HTERT RPE-1 (cell line): ENCODE results near the gene IFNA1.
"Not testable (repeated sequence)": the region's sequence is repeated elsewhere in the genome, so short reads cannot be mapped to it uniquely, and the experiment has no call there.

ENCODE experiments used
- in situ Hi-C: fragments of 300-500 bp; cut with MboI; formaldehyde crosslinking; loops from 4 replicates; pipeline ENCODE4 v1.14.3; 2020; ENCODE audit warnings: low sequenced_read_pairs

IFNA1 gene

GRCh38 chr9:21440139-21440538 is at the start of gene IFNA1:
TSS of gene IFNA1 (plus strand) at chr9:21440439. CDS start at chr9:21440508, 69 bp downstream.
- in situ Hi-C loops, result no loop called here

GRCh38 chr9:21392270-21392669 is 48.0 kb upstream of the IFNA1 start:
- in situ Hi-C loops, result no loop called here

DNA sequence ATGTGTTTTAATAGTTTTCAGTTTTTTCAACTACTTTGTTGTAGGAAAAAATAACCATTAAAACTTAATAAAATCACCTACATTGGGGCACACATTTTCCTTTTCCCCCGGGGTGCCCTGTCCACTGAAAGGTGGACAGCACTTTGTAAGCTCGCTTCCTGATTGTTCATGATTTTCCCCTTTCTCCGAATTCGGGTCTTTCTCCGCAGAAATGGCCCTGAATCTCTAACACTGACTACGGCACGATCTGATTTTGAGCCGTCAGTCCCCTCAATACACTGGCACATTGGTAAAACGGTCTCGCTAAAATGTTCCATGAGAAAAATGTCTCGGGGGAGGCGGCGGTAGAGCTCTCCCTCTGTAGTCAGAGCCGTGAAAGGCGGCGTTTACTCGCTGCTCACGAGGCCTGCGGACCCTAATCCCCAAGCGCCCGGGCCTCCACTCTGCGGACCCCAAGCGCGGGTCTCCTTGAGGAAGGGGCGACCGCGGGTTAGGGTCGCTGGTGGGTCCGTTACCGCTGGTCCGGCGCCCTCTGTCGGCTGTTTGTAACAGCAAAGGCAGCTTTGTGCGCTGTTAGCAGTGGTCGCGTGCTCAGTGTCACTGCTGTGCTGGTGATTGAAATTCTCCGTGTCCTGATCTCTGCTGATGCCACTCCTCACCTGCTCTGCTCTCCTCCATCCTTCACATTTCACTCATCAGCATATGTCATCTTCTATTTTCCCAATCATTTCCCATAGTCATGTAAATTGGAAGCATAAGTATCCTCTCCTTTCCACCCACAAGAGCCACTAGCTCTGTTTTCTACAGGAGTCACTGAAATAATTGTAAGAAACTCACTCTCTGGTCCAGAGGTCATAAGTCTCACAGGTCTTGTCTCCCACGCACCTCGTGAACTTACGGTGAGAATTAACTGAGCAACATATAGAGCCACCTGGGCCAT is 44.2 kb upstream of the IFNA1 start:
- in situ Hi-C loops, result no loop called here

DNA sequence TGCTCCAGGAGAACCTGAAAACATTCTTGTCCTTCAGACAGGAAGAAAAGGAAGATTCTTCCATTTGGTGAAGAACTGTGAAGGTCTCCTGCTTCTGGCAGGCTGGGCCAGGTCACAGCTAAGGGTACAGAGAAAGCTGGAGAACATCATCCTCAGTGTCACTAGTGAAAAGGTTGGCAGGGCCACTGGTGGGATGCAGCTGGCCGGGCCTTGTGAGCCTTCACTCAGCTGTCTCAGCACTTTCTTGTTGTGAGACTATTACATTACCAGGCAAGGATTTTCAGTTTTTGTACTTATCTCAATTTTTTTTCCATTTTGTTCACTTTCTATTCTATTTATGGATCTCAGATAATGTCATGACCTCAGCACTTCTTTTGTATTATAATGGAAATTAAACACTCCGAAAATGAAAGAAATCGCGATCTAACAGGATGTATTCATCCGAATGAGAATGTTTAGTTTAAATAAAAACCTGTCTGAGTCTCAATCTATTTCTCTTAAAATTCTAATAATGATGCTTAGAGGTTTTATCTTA is 41.2 kb upstream of the IFNA1 start:
- in situ Hi-C loops, result no loop called here

DNA sequence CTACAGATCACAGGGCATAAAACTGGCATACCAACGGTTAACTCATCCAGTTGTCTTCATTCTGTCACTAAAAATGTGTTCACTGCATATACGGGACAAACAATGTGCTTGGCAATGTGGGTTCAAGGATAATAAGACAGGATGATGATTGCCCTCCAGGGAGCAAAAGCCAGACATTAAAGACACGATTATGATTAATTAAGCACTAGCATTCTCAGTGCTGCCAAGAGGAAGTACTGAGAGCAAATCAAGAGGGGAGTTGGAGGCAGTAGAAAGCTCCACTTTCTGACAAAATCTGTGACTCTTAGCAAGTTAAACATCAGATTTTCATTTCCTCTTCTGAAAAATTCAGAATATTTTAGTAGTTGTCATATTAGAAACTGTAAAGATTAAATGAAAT is 40.3 kb upstream of the IFNA1 start:
- in situ Hi-C loops, result no loop called here

GRCh38 chr9:21402386-21403251 is 37.6 kb upstream of the IFNA1 start:
- in situ Hi-C loops, result no loop called here

DNA sequence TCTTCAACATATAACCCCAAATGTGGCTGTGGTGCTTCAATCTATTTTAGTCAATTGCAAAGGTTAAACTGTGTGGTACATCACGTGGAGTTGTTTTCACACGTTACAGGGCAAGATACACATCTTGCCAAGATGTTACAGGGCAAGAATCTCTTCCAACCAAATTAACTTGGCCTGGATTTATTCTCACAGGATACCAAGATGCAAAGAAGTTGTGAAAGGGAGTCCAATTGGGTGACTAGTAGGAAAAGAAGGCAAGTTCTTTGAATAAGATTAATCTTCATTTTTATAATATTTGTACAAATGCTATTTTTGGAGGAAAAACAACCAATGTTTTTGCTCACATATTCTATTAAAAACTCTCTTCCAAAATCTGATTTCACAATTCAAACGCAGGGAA is 36.1 kb upstream of the IFNA1 start:
- in situ Hi-C loops, result no loop called here

DNA sequence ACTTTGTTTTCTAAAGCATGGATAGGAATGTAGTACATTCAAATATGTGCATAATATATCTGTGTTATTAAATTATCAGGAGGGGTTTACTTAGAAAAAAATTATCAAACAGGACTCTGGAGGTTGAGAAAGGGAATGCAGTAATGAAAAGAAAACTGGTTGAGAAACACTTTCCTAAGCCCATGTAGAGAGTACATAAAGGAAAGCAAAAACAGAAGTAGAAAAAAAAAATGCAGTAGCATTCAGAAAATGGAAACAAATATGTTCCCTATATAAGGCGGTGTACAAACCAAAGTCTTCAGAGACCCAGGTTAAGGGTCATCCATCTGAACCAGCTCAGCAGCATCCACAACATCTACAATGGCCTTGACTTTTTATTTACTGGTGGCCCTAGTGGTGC is 31.4 kb upstream of the IFNA1 start, which contains the start of gene IFNA8:
TSS of gene IFNA8 (plus strand) at position 301 of the 400 bp plus-strand sequence. CDS start at position 361, 60 bp downstream.
- in situ Hi-C loops, result no loop called here

DNA sequence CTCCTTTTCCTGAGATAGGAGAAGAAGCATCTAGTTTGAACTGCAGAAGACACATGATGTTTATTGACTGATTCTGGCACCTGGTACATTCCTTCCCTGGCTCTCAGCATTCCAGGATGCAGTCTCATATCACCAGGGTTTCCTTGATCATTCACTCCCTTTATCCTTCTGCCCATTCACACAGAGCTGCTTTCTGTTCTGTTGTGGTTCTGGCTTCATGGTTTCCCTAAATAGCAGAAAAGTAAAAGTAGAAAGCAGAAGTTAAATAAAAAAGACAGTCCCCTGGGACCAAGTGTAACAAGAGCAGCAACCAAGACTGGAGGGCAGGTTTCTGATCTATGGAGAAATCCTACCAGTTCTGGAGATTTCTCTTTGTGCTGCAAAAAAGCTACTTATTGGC is 28.1 kb upstream of the IFNA1 start:
- in situ Hi-C loops, result no loop called here

GRCh38 chr9:21413151-21413550 is 27.1 kb upstream of the IFNA1 start:
- in situ Hi-C loops, result no loop called here

GRCh38 chr9:21413624-21414023 is 26.6 kb upstream of the IFNA1 start:
- in situ Hi-C loops, result no loop called here

DNA sequence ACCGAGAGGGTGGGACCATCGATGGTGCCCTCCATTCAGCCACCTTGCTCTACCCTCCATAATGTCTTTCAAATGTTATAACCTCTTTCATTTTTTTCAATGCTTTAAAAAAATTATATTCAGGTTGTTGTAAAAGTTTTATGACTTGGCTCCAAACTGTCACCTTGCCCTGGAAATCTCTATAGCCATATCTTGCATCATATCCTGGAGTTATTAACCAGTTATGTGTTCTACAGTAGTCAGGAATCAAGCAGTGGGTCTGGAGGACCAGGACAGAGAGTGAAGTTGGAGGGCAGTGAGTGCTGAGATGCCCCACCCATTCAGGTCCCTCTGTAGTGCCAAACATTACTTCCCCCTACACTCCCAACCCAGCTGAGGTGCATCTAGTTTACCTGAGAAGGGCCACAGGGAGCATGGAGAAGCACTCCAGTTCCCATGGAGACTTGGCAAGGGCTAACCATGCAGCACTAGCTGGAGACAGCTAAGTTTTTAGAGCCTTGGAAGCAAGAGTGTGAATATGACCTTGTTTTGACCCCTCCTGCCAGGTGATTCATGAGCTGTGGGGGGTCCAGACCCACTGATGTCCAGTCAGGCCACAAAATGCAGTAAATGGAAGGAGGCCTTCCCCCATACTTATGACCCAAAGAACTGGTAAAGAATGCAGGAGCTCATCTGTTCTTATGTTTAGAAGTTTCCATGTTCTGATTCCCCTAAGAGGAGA is 25.9 kb upstream of the IFNA1 start:
- in situ Hi-C loops, result no loop called here

GRCh38 chr9:21415493-21416267 is 24.6 kb upstream of the IFNA1 start:
- in situ Hi-C loops, result no loop called here

GRCh38 chr9:21428235-21428634 is 12.0 kb upstream of the IFNA1 start:
- in situ Hi-C loops, result no loop called here

DNA sequence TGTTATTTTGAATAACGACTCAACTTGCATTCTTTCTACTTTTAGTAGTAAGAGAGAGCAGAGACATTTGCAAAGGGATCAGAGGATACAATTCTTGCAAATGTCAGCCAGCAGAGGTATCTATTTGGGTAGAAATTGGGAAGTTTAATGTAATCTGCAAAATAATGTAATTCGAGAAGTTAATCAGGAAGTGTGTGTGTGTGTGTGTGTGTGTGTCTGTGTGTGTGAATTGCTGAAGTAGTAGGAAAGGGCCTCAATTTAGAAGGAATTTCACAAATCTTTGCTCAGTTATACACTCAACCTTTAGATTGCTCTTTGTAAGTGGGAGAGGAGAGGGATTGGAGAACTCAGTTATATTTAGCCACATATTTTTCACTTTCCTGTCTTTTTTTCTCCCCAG is 11.0 kb upstream of the IFNA1 start:
- in situ Hi-C loops, result no loop called here

DNA sequence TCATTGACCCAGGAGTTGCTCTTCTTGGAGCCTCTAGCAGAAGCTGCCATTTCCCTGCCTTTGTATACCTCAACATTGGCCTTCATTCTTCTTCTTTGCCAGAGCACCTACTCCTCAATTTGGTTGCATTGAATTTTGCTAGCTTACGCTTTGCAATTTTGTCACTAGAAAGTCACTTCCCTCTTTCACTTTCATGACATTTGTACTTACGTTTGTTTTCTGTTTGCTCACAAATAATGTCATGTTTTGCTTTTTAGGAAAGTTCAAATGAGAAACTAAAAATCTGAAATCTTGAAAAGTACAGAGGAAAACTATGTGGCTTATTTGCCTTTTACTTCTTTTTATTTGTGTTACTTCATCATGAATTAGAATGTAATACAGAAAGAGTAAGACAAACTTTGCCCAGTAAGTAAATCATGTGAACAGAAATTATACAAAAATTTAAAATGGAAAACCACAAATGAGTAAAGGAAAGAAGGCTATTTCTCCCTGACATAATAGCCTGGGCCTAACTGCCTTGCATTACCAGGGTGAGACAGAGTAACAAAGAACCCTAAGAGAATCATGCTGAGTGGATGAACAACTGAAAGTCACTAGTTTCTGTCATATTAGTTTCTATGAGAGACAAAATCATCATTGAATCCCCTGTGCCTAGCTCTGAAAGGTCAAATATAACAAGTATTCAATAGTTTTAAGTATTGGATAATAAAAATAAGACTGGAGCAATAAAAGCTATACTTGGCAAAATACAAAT is 7.4 kb upstream of the IFNA1 start:
- in situ Hi-C loops, result no loop called here

DNA sequence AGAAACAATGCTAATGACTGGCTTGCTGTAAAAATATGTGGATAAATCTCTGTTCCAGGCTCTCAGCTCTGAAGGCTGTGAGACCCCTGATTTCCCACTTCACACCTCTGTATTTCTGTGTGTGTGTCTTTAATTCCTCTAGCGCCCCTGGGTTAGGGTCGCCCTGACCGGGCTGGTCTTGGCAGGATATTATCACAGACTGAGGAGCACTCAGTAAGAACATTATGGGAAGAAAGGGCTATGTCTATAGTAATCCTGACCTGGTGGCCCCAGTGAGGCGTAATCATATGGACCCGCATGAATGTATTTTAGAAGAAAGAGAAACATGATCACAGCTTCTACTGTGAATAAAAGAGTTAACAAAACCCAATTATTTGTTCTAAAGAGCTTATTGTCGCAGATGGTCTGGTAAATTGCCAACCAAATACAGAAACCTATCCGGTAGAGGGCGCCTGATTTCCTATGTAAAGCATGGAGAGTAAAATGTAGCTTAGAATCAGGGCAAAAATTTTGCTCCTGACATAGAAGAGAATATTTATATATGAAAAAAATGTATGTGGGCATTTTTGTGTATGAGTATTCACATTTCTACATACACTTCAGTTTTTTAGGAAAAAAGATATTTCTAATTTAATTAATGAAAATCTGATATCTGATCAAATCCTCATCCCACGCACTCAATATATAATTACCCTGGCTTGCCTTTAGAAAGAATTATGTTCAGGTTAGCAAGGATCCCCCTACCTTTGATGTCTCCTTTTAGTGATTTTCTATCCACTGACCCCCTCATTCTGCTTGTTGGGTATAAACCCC is 5.8 kb upstream of the IFNA1 start:
- in situ Hi-C loops, result no loop called here

DNA sequence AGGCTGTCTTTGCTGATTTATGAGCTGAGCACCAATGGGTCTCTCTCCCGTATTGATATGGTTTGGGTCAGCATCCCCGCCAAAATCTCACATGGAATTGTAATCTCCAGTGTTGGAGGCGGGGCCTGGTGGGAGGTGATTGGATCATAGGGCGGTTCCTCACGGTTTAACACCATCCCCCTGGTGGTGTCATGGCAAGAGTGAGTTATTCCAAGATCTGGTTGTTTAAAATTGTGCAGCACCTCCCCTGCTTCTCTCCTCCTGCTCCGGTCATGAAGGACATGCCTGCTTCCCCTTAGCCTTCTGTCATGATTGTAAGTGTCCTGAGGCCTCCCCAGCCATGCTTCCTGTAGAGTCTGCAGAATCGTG is 5.2 kb upstream of the IFNA1 start:
- in situ Hi-C loops, result not testable (repeated sequence)
